Sciatic nerve (tissue), 2 donors: ENCODE measurements around the gene CHAT. TPM values are rescaled to one million over a fixed set of nuclear protein-coding genes. Genes with fewer than 3 reads are reported as not detected.

Source experiments
- ATAC-seq: fragments of 200-7000 bp; cut with Tn5 transposase; one replicate; pipeline ENCODE4 v1.9.1; 2020; ENCODE audit warnings: mild to moderate bottlenecking, moderate library complexity
- DNase-seq: peaks from one replicate; pipeline ENCODE4 v3.0.0-alpha.2; 2020; ENCODE audit warnings: low spot score
- intact Hi-C: fragments of 100-400 bp; cut with DNase I; formaldehyde crosslinking; loops from one replicate; pipeline ENCODE4 v1.14.2; 2022
- total RNA-seq: library from RNA; stranded (reverse); fragmentation: NEBNext Ultra II Directional; extraction: Animal tissue kit (Norgen Biotek cat#: 25700); gene quantifications from one replicate; pipeline ENCODE4 v1.2.1, GENCODE V29; 2021
- donor health status: DM: no; HTN: no; CAD: no.
- donor health status: DM: no; HTN: no; CAD: no.

Gene CHAT
- total RNA-seq, 1 donor from 2014 or later, result not detected

- no peak for DNase-seq
- ATAC-seq, result no peak
- intact Hi-C loops, result no loop called here
These were observed 17.9 kb upstream of the CHAT start for GRCh38 chr10:49595713-49596492.

- ATAC-seq, result no peak
- intact Hi-C loops, result no loop called here
- DNase-seq, result no peak
These were observed 17.4 kb upstream of the CHAT start for GRCh38 chr10:49596493-49596809.

GRCh38 chr10:49596836-49597235 lies 17.0 kb upstream of the CHAT start:
- intact Hi-C loops, result no loop called here
- ATAC-seq, result no peak
- DNase-seq, result no peak

DNA sequence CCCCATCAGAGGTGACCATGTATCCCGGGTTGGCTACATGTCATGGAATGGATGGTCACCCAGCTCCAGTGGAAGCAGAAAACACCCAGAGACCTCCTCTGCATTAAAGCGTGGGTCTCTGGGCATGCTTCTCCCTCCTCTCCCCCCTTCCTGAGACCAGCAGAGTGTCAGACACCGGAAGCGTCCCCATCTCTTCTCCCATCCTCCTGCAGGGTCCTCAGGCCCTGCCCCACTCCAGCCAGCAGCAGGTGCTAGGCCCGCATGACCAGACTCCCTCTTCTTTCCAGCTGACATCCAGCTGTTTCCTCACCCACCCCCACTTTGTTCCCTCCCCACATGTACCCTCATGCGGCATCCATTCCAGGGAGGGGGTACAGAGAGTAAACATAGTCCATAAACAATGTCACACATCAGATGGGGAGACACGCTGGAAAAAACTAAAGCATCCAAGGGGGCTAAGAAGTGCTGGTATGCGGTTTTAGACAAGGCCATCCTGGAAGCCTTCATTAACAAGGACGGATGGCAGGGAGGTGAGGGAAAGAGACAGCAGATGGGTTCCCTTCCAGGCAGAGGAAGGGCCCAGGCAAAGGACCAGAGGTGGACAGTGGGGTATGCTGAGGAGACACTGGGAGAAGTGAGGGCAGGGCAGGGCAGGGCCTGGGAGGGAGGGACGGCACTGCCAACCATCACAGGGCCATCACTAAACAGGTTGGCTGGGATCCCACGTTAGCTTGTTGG lies 16.2 kb upstream of the CHAT start:
- no peak for DNase-seq

DNA sequence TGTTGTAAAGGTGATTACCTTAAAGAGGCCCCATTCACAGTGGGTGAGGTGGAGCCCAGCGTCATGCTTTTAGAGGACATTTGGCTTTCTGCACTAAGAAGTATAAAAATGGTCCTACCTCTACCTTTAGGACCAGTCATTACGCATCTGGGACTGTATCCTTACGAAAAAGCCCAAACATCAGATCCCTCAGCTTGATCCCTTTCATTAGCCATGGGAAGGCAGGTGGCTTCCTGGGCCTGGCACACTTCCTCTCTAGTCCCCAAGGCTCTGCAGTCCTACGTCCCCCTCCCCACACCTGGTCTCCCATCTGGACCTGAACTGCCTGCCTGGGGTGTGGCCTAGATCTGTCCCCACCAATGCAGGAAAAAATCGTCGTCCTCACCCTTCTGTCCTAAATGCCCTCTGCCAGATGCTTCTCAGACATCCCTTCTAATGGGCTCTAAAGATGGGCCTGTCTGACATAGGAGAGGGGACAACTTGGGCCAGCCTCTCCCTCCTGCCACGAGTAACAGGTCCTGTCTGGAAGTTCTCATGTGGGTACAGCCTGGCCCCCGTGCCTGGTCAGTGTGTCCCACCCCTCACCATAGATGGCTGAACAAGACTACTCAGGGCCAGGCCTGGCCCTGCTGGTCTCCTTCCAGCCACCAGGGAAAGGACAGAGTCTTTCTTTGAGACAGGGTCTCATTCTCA lies 15.5 kb upstream of the CHAT start:
- intact Hi-C loops, result no loop called here
- ATAC-seq (no peak), DNase-seq (no peak)

More for the DNA sequence above, 16.2 kb upstream of the CHAT start:
- no peak for ATAC-seq
- intact Hi-C loops, result no loop called here

- intact Hi-C loops, result no loop called here
- no peak for ATAC-seq
- DNase-seq, result no peak
These were observed 14.9 kb upstream of the CHAT start for GRCh38 chr10:49598986-49599385.

DNA sequence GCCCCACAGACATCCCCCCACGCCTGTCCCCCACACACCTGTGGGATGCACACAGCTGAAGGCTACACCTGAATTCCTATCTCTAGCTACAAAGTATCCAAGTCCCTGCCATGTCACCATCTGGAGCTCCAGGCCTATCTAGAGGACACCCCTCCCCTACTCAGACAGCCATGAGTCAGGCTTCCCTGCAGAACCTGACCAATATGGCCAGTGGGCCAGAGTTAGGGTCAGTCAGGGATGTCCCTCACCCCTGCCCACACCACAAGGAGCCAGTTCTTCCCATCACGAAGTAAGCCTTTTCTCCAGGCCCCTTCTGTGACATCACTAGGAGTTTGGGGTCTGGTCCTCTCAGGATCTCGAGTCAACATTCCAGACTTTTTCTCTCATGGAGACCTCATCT lies 14.3 kb upstream of the CHAT start:
- ATAC-seq (no peak), DNase-seq (no peak)
- intact Hi-C loops, result no loop called here

DNA sequence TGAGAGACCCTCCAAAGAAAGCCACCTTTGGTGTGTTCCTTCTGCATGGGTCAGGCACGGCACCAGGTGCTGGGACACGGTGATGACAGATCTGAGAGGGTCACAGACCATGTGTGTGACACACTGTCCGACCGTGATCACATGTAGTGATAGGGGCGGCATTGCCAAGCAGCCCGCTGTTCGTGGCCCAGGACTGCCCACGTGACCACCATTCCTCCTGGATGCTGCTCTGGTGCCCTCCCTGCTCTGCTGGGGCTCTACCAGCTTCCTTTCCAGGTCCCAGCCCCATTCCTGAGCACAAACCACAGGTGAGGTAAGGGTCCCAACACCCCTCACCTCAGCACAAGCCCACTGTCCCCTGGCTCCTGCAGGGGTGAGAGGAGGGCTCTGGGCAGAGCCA lies 13.8 kb upstream of the CHAT start:
- no peak for DNase-seq
- ATAC-seq, result no peak

DNA sequence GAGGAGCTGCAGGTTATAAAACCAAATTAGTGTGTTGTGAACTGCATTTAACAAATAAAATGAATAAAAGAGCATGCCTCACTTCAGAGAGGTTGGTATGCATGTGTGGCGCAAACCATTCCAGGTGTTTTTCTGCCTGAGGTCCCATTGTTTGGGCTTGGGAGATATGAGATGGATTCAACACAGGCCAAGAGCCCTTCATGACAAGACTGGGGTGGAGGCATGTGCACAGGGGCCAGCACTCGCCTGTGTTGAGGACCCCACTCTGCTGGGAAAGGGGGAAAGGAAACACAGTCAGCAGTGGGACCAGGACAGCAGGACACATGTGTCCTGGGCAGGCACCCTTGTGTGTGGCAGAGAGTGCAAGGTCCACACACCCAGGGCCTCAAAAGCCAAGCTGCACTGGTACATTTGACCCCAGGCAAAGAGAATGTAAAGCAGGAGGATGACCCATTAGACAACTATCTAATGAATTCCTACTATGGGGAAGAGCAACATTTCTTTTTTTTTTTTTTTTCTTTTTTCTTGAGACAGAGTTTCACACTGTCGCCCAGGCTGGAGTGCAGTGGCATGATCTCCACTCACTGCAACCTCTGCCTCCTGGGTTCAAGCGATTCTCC lies 12.9 kb upstream of the CHAT start:
- DNase-seq, result no peak
- intact Hi-C loops, result loop anchor here (5.0 kb wide), 1 partner anchor 434 kb away; no protein-coding TSS in a partner anchor
- ATAC-seq, result no peak

More for the DNA sequence above, 13.8 kb upstream of the CHAT start:
- intact Hi-C loops, result loop anchor here (5.0 kb wide), 1 partner anchor 433 kb away; no protein-coding TSS in a partner anchor

GRCh38 chr10:49601857-49602256 lies 12.0 kb upstream of the CHAT start:
- ATAC-seq, result no peak
- intact Hi-C loops, result loop anchor here (5.0 kb wide), 1 partner anchor 435 kb away; no protein-coding TSS in a partner anchor
- no peak for DNase-seq

DNA sequence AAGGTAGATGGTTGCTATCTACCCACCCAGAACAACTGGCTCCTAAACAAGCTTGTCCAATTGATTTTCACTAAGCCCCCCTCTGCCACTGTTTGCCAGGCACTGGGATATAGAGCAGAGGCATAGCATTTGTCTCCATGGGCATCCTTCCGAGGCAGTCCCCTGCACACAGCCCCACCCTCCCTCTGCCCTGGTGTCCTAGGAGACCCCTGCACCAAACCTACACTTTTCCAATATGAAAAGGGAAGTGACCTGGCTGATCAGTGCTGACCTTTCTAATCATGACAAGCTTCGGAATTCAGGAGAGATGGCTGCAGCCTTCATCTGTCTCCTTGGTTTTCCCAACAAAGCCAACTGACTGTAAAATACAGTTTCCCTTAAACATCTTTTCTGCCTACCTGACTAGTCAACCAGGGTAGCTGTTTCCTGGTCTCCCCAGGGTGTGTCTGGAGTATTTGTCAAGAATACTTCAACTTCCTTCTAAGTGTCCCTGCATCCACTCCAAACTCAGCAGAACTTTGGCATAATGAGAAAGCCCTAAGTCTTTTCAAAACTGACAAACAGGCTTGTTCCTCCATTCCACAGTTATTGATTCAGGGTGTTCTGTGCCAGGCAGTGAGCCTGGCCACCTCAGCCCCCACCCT lies 11.3 kb upstream of the CHAT start:
- DNase-seq, result no peak
- intact Hi-C loops, result loop anchor here (5.0 kb wide), 1 partner anchor 435 kb away; no protein-coding TSS in a partner anchor
- ATAC-seq, result no peak

DNA sequence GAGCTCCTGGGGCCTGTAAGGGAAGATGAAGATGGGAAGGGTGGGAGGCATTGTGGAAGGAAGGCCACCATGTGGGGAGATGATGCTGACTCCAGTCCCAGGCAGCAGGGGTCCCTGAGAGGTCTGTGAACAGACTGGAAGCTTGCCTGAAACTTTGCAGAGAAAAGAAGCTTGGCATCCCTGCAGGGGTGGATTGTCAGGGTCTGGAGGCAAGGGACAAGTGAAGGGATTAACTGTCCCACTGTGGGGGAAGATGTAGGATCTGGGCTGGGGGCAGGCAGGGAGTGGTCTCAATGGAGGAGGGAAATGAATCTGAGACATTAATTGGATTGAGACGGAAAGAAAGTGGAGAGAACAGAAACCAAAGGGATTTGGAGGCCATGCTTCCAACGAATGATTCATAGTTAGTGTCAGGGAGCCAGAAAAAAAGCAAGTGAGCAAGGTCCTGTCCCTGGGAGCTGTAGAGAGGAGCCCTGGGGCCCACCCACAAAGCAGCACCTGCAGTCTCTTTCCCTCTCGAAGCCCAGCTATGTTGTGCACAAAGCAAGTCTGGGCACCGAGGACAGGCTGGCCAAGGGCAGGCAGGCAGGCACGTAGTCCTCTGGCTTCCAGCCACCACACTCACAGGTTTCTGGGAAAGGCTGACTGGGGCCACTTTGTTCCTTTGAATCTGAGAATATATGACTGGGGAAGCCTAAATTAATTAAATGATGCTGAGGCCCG lies 8.5 kb upstream of the CHAT start:
- intact Hi-C loops, result no loop called here

GRCh38 chr10:49605939-49606509 lies 7.8 kb upstream of the CHAT start:
- intact Hi-C loops, result no loop called here
- DNase-seq, result peak; percentile 22
- ATAC-seq, result no peak

More for the DNA sequence above, 8.5 kb upstream of the CHAT start:
- peak; percentile 32 for DNase-seq
- ATAC-seq, result no peak

- DNase-seq (peak; percentile 78), ATAC-seq (peak; percentile 60)
- intact Hi-C loops, result no loop called here
These were observed 6.8 kb upstream of the CHAT start for GRCh38 chr10:49606981-49607535.

- no peak for ATAC-seq
- DNase-seq, result peak; percentile 26
- intact Hi-C loops, result no loop called here
These were observed 5.5 kb upstream of the CHAT start for GRCh38 chr10:49608166-49609005.

DNA sequence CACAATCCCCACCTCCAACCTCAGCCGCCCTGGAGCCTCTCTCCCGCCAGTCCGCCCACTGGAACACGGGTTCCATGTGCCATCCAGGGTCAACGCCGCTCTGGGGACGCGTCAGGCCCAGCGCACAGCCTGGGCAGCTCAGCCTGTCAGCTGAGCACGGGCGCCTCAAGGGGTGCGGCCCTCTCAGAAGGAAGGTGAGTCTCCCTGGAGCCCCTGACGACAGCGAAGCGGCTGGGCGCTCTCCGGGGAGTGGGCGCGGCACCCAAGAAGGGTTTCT lies 4.9 kb upstream of the CHAT start:
- DNase-seq (no peak), ATAC-seq (no peak)

More for the DNA sequence above, 4.9 kb upstream of the CHAT start:
- intact Hi-C loops, result no loop called here
